Thoracic aorta (tissue), 2 donors: Measurements from ENCODE around the gene IL27RA. TPM values are rescaled to one million over a fixed set of nuclear protein-coding genes. Genes with fewer than 3 reads are reported as not detected.

Source experiments
- ATAC-seq: fragments of 150-250 bp; one replicate; pipeline ENCODE4 v1.8.0; 2017; ENCODE audit warnings: low read depth; ENCODE audit not compliant: insufficient number of reproducible peaks, low FRiP score
- DNase-seq: peaks from one replicate; pipeline ENCODE4 v3.0.0-alpha.2; 2020; ENCODE audit warnings: low spot score
- H3K27ac ChIP-seq, 2 donors: fragments of 200-600 bp; sonication (generic); 1 replicate in 1 of 2; 2 replicates in 1 of 2; pipeline ENCODE4 v1.5.1; 2016; ENCODE audit warnings: mild to moderate bottlenecking in 2 of 2, moderate library complexity in 2 of 2
- H3K27me3 ChIP-seq: fragments of 200-600 bp; sonication (generic); replicated peaks from 2 replicates; pipeline ENCODE4 v1.6.0; 2016; ENCODE audit warnings: mild to moderate bottlenecking; ENCODE audit not compliant: insufficient read depth
- H3K36me3 ChIP-seq: fragments of 200-600 bp; sonication (generic); one replicate; pipeline ENCODE4 v1.5.1; 2016
- H3K4me1 ChIP-seq, 2 donors: fragments of 200-600 bp; sonication (generic); 1 replicate in 1 of 2; 2 replicates in 1 of 2; pipeline versions ENCODE4 v1.5.1 to v1.6.0; 2016; ENCODE audit warnings: low read depth in 2 of 2, mild to moderate bottlenecking in 1 of 2; ENCODE audit not compliant: control insufficient read depth in 1 of 2
- H3K4me3 ChIP-seq: fragments of 200-600 bp; sonication (generic); 2 replicates; pipeline ENCODE4 v1.5.1; 2016; ENCODE audit warnings: mild to moderate bottlenecking
- H3K9me3 ChIP-seq: fragments of 200-600 bp; sonication (generic); 2 replicates; pipeline ENCODE4 v1.5.1; 2016
- CTCF ChIP-seq: fragments of 200-600 bp; sonication (generic); IDR thresholded peaks from one replicate; pipeline ENCODE4 v1.5.1; 2019; ENCODE audit warnings: antibody characterized with exemption
- total RNA-seq, 2 donors: library from RNA; depleted of rRNA; stranded (reverse); fragments of >200 nt; gene quantifications; one replicate each; pipeline versions ENCODE4 v1.1.0 to v1.2.3, GENCODE V29; 2016

The IL27RA gene
- total RNA-seq, 2 donors from 2014 or later, result 1.1 to 5.3 TPM

DNA sequence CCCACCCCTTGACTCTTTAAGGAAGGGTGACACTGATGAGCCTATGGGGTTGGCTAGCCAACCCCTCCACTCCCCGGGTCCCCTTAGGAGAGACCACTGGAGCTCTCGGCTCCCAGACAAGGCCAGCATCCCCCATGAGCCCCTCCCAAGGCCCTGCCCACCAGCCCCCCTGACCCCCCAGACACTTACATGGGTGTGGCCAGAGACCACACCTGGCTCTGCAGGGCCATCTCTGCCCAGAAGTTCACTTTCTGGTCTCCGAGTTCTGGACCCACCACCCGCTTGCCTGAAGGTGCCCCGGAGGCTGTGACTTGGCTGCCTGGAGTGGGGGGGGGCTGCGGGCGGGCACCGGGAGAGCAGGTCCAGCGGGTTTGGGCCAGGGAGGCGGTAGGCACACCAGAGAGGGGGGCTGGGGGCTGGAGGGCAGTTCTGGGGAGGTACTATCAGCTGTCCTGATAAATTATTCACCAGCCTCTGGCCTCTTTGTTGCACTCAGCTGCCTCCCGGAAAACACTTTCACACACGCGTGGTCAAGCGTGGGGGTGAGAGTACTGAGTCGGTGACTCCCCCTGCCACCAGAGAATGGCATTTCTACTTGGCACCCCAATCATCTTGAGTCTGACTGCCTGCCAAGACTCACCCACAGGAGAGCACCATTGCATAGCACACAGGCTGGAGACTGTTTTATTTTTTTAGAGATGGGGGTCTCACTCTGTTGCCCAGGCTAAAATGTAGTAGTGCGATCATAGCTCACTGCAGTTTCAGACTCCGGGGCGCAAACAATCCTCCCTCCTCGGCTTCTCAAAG is 30.4 kb downstream of the IL27RA start, which contains the start of gene PALM3:
Gene PALM3 (minus strand): TSS at position 326 of the 807 bp plus-strand sequence. CDS start 96 bp downstream, at position 230.
- no peaks in the 10 kb centered on the region for H3K27me3 ChIP-seq
- no peak for TF ChIP-seq CTCF
- no peaks in the 10 kb centered on the region for H3K9me3 ChIP-seq
- no peaks in the 10 kb centered on the region for H3K36me3 ChIP-seq
- DNase-seq, result no peak
- ATAC-seq, result no peak
- H3K27ac ChIP-seq, result no peak within 1 kb of the TSS
- H3K4me1 ChIP-seq, result peaks cover 0 to 14% of the 10 kb centered on the region in 2 donors
- no peak within 1 kb of the TSS for H3K4me3 ChIP-seq

DNA sequence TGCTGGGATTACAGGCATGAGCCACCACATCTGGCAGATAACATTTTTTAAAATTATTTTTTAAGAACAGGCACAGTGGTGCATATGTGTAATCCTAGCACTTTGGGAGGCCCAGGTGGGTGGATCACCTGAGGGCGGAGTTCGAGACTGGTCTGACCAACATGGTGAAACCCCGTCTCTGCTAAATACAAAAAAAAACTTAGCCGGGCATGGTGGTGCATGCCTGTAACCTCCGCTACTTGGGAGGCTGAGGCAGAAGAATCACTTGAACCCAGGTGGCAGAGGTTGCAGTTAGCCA is 30.9 kb downstream of the IL27RA start:
- no peak overlapping the region for H3K4me3 ChIP-seq
- H3K9me3 ChIP-seq, result no peaks in the 10 kb centered on the region
- peaks cover 0 to 14% of the 10 kb centered on the region in 2 donors for H3K4me1 ChIP-seq
- TF ChIP-seq CTCF, result no peak
- no peak overlapping the region for H3K27ac ChIP-seq
- no peak for DNase-seq
- ATAC-seq, result no peak
- H3K36me3 ChIP-seq, result no peaks in the 10 kb centered on the region
- H3K27me3 ChIP-seq, result no peaks in the 10 kb centered on the region

- DNase-seq (no peak), ATAC-seq (no peak)
- Histone ChIP-seq H3K4me1 (peaks cover 0 to 10% of the 10 kb centered on the region in 2 donors), H3K27ac (no peak overlapping the region), H3K36me3 (no peaks in the 10 kb centered on the region), H3K27me3 (no peaks in the 10 kb centered on the region), H3K9me3 (no peaks in the 10 kb centered on the region), H3K4me3 (no peak overlapping the region)
- no peak for TF ChIP-seq CTCF
Measured at GRCh38 chr19:14063105-14063504, 31.5 kb downstream of the IL27RA start.

- Histone ChIP-seq H3K36me3 (no peaks in the 10 kb centered on the region), H3K4me3 (no peak overlapping the region), H3K4me1 (no peaks in the 10 kb centered on the region), H3K27ac (no peak overlapping the region), H3K27me3 (no peaks in the 10 kb centered on the region), H3K9me3 (no peaks in the 10 kb centered on the region)
- DNase-seq, result no peak
- ATAC-seq, result no peak
- no peak for TF ChIP-seq CTCF
Measured at GRCh38 chr19:14066134-14066533, 34.6 kb downstream of the IL27RA start.

DNA sequence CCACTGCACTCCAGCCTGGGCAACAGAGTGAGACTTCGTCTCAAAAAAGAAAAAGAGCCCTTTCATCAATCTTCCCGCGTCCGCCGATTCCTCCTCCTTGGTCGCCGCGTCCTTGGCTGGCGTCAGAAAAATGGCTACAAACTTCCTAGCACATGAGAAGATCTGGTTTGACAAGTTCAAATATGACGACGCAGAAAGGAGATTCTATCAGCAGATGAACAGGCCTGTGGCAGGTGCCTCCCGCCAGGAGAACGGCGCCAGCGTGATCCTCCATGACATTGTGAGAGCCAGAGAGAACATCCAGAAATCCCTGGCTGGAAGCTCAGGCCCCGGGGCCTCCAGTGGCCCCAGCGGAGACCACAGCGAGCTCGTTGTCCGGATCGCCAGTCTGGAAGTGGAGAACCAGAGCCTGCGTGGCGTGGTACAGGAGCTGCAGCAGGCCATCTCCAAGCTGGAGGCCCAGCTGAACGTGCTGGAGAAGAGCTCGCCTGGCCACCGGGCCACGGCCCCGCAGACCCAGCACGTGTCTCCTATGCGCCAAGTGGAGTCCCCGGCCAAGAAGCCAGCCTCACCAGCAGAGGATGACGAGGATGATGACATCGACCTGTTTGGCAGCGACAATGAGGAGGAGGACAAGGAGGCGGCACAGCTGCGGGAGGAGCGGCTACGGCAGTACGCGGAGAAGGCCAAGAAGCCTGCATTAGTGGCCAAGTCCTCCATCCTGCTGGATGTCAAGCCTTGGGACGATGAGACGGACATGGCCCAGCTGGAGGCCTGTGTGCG is 38.9 kb downstream of the IL27RA start:
- Histone ChIP-seq H3K27me3 (no peaks in the 10 kb centered on the region), H3K36me3 (no peaks in the 10 kb centered on the region), H3K27ac (no peak overlapping the region), H3K9me3 (no peaks in the 10 kb centered on the region), H3K4me1 (peaks cover 3 to 31% of the 10 kb centered on the region in 2 donors), H3K4me3 (no peak overlapping the region)
- no peak for DNase-seq
- ATAC-seq, result no peak
- TF ChIP-seq CTCF, result no peak
